Neuronal stem cell (in vitro differentiated cells): ENCODE data around the gene SLC26A8.

ENCODE experiments used
- DNase-seq: peaks from one replicate; pipeline ENCODE4 v3.0.0-alpha.2; 2013; ENCODE audit warnings: low spot score
- H2AFZ ChIP-seq: one replicate; pipeline ENCODE4 v1.6.1; 2013; ENCODE audit warnings: mild to moderate bottlenecking, low read length, inconsistent platforms
- H2AK5ac ChIP-seq: 2 replicates; pipeline ENCODE4 v1.6.1; 2013; ENCODE audit warnings: low read depth, mild to moderate bottlenecking, inconsistent platforms, low read length, moderate library complexity, mixed read lengths
- H2BK120ac ChIP-seq: 2 replicates; pipeline ENCODE4 v1.6.1; 2013; ENCODE audit warnings: low read depth, mild to moderate bottlenecking, inconsistent platforms, low read length, moderate library complexity, mixed read lengths
- H2BK12ac ChIP-seq: one replicate; pipeline ENCODE4 v1.6.1; 2013; ENCODE audit warnings: low read length, inconsistent platforms
- H2BK15ac ChIP-seq: 2 replicates; pipeline ENCODE4 v1.6.1; 2013; ENCODE audit warnings: mild to moderate bottlenecking, low read length, inconsistent platforms, mixed read lengths
- H2BK5ac ChIP-seq: one replicate; pipeline ENCODE4 v1.6.1; 2013; ENCODE audit warnings: inconsistent platforms, mild to moderate bottlenecking, low read length, moderate library complexity
- H3K14ac ChIP-seq: one replicate; pipeline ENCODE4 v1.6.1; 2013; ENCODE audit warnings: low read length, inconsistent platforms
- H3K18ac ChIP-seq: 2 replicates; pipeline ENCODE4 v1.6.1; 2013; ENCODE audit warnings: low read length, inconsistent platforms
- H3K23ac ChIP-seq: 2 replicates; pipeline ENCODE4 v1.6.1; 2013; ENCODE audit warnings: low read depth, mild to moderate bottlenecking, mixed read lengths, low read length, inconsistent platforms; ENCODE audit not compliant: poor library complexity
- H3K27ac ChIP-seq: replicated peaks from 3 replicates; pipeline ENCODE4 v1.5.1; 2013; ENCODE audit warnings: low read length, inconsistent platforms
- H3K27me3 ChIP-seq, 3 experiments: 2 replicates each; pipeline ENCODE4 v1.6.1; 2013; ENCODE audit warnings: low read length in 3 of 3, mild to moderate bottlenecking in 2 of 3, inconsistent platforms in 1 of 3, low read depth in 1 of 3, mixed read lengths in 1 of 3, moderate library complexity in 1 of 3; ENCODE audit not compliant: control insufficient read depth in 3 of 3, insufficient read depth in 3 of 3
- H3K36me3 ChIP-seq, 2 donors: replicated peaks in 1 of 2; 2 replicates each; pipeline ENCODE4 v1.6.1; 2013; ENCODE audit warnings: low read length in 2 of 2; ENCODE audit not compliant: control insufficient read depth in 2 of 2, insufficient read depth in 2 of 2
- H3K4ac ChIP-seq: 2 replicates; pipeline ENCODE4 v1.6.1; 2013; ENCODE audit warnings: inconsistent platforms, mild to moderate bottlenecking, low read length, moderate library complexity
- H3K4me1 ChIP-seq, 2 donors: 1 replicate in 1 of 2; 2 replicates in 1 of 2; pipeline ENCODE4 v1.6.1; 2013; ENCODE audit warnings: low read length in 2 of 2, low read depth in 1 of 2; ENCODE audit not compliant: control insufficient read depth in 2 of 2, insufficient read depth in 1 of 2
- H3K4me2 ChIP-seq: one replicate; pipeline ENCODE4 v1.6.1; 2013; ENCODE audit warnings: mild to moderate bottlenecking, low read length, inconsistent platforms; ENCODE audit not compliant: insufficient read depth, poor library complexity, severe bottlenecking
- H3K4me3 ChIP-seq, 2 donors: 2 replicates each; pipeline ENCODE4 v1.5.1; 2013; ENCODE audit warnings: low read length in 2 of 2, mild to moderate bottlenecking in 2 of 2, inconsistent platforms in 1 of 2, moderate library complexity in 1 of 2
- H3K79me1 ChIP-seq: one replicate; pipeline ENCODE4 v1.6.1; 2013; ENCODE audit warnings: low read depth, mild to moderate bottlenecking, inconsistent platforms, low read length, moderate library complexity
- H3K9ac ChIP-seq: one replicate; pipeline ENCODE4 v1.6.1; 2013; ENCODE audit warnings: mild to moderate bottlenecking, low read depth, low read length, inconsistent platforms; ENCODE audit not compliant: poor library complexity
- H3K9me3 ChIP-seq, 2 donors: replicated peaks in 1 of 2; 2 replicates each; pipeline versions ENCODE3 to v1.6.1; 2013; ENCODE audit warnings: low read length in 2 of 2, mild to moderate bottlenecking in 2 of 2, inconsistent platforms in 1 of 2, low read depth in 1 of 2, mixed read lengths in 1 of 2, moderate library complexity in 1 of 2; ENCODE audit not compliant: control insufficient read depth in 2 of 2, insufficient read depth in 1 of 2
- H4K8ac ChIP-seq: one replicate; pipeline ENCODE4 v1.6.1; 2013; ENCODE audit warnings: low read depth, mild to moderate bottlenecking, inconsistent platforms, low read length, moderate library complexity
- H4K91ac ChIP-seq: one replicate; pipeline ENCODE4 v1.6.1; 2013; ENCODE audit warnings: low read length, low read depth, mild to moderate bottlenecking, inconsistent platforms; ENCODE audit not compliant: poor library complexity
- WGBS, 2 donors: extraction: QIAGEN DNeasy Blood & Tissue Kit; methylation state at CpG; one replicate each; pipeline ENCODE4 v1.1.7; 2013; ENCODE audit warnings: missing lambda C conversion rate in 2 of 2, mixed read lengths in 1 of 2; ENCODE audit not compliant: insufficient read length in 2 of 2, insufficient replicate concordance in 1 of 2; ENCODE audit errors: extremely low coverage in 2 of 2; 5-methylcytosine and 5-hydroxymethylcytosine counted together

The SLC26A8 gene

DNA sequence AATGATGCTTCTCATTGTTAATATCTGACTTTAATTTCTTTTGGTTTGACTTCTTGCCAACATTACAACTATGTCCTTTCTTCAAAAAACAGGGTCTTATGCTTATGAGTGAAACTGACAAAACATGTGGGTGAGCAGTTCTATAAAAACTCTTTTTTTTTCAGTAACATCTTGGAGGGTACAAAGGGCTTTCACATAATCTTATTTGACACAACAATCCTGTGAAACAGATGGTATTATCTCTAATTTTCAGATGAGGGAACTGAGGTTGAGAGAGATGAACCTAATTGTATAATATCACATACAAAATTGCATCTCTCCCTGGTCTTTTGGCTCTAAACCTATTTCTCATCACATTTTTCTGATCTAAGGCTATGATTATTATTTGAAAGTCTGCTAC, 41.5 kb upstream of the SLC26A8 start:
- DNase-seq = no peak
- Histone ChIP-seq H4K91ac (no peak overlapping the region), H3K14ac (no peak overlapping the region), H3K23ac (no peak overlapping the region), H3K9me3 (no peaks in the 10 kb centered on the region), H3K27me3 (no peaks in the 10 kb centered on the region), H3K4me3 (no peak overlapping the region), H2AFZ (no peak overlapping the region), H4K8ac (no peak overlapping the region), H2BK5ac (no peak overlapping the region), H3K4me1 (peaks cover 0 to 1% of the 10 kb centered on the region in 2 donors), H3K36me3 (peaks cover 0 to 19% of the 10 kb centered on the region in 2 donors), H2BK15ac (no peak overlapping the region), H2BK120ac (no peak overlapping the region), H3K79me1 (peaks cover 1% of the 10 kb centered on the region), H3K27ac (no peak overlapping the region), H2BK12ac (no peak overlapping the region), H2AK5ac (no peak overlapping the region), H3K18ac (no peak overlapping the region), H3K4me2 (no peak overlapping the region), H3K4ac (no peak overlapping the region), H3K9ac (no peak overlapping the region)

GRCh38 chr6:36064770-36065396, 40.4 kb upstream of the SLC26A8 start:
- no peak overlapping the region for H2BK12ac ChIP-seq
- H2AK5ac ChIP-seq = no peak overlapping the region
- DNase-seq = no peak
- WGBS, 2 donors = no CpG with 5 or more reads among the region's 3 CpGs
- H3K79me1 ChIP-seq = peaks cover 1% of the 10 kb centered on the region
- no peaks in the 10 kb centered on the region for H3K27me3 ChIP-seq
- no peak overlapping the region for H2BK5ac ChIP-seq
- H2AFZ ChIP-seq = no peak overlapping the region
- no peaks in the 10 kb centered on the region for H3K9me3 ChIP-seq
- no peak overlapping the region for H3K4me3 ChIP-seq
- H3K23ac ChIP-seq = no peak overlapping the region
- H2BK120ac ChIP-seq = no peak overlapping the region
- no peak overlapping the region for H3K4ac ChIP-seq
- peaks cover 0 to 1% of the 10 kb centered on the region in 2 donors for H3K4me1 ChIP-seq
- no peak overlapping the region for H3K9ac ChIP-seq
- H3K4me2 ChIP-seq = no peak overlapping the region
- no peak overlapping the region for H4K8ac ChIP-seq
- H3K27ac ChIP-seq = no peak overlapping the region
- no peak overlapping the region for H2BK15ac ChIP-seq
- H3K14ac ChIP-seq = no peak overlapping the region
- H3K18ac ChIP-seq = no peak overlapping the region
- no peak overlapping the region for H4K91ac ChIP-seq
- peaks cover 0 to 29% of the 10 kb centered on the region in 2 donors for H3K36me3 ChIP-seq

DNA sequence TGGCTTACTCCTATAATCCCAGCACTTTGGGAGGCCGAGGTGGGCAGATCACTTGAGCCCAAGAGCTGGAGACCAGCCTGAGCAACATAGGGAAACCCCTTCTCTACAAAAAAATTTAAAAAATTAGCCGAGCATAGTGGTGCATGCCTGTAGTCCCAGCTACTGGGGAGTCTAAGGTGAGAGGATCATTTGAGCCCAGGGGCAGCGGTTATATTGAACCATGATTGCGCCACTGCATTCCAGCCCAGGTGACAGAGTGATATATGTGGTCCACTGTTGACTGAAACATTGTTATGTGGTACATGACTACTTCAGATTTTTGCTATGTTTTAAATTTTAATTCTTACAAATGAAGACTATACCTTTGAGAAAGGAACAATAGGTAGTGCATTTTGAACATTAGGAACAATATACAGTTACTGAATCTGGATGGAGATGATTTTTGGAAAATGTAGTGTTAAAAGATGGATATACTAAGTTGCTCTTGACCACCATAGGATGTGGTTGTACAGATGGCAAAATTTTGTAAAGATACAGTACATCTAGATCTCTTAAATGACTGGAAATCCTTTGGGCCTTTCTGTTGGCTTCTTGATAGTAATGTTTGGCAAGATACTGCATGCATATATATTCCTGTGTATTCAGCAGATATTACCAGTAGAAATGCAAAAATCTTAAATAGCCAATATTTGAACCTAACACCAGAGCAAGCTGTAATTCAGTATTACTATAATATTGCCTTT, 39.0 kb upstream of the SLC26A8 start:
- no peak overlapping the region for H3K27ac ChIP-seq
- no peak overlapping the region for H2BK12ac ChIP-seq
- H3K9me3 ChIP-seq = no peaks in the 10 kb centered on the region
- H3K23ac ChIP-seq = no peak overlapping the region
- no CpG with 5 or more reads among the region's 4 CpGs for WGBS, 2 donors
- no peak overlapping the region for H3K4me2 ChIP-seq
- no peaks in the 10 kb centered on the region for H3K27me3 ChIP-seq
- H2AK5ac ChIP-seq = no peak overlapping the region
- peaks cover 1% of the 10 kb centered on the region for H3K79me1 ChIP-seq
- no peak overlapping the region for H2BK15ac ChIP-seq
- H3K4ac ChIP-seq = no peak overlapping the region
- H3K14ac ChIP-seq = no peak overlapping the region
- no peak overlapping the region for H2BK5ac ChIP-seq
- no peak for DNase-seq
- H3K4me3 ChIP-seq = no peak overlapping the region
- no peak overlapping the region for H3K9ac ChIP-seq
- peaks cover 0 to 1% of the 10 kb centered on the region in 2 donors for H3K4me1 ChIP-seq
- no peak overlapping the region for H4K8ac ChIP-seq
- no peak overlapping the region for H4K91ac ChIP-seq
- H2BK120ac ChIP-seq = no peak overlapping the region
- peaks cover 0 to 37% of the 10 kb centered on the region in 2 donors for H3K36me3 ChIP-seq
- no peak overlapping the region for H2AFZ ChIP-seq
- H3K18ac ChIP-seq = no peak overlapping the region

DNA sequence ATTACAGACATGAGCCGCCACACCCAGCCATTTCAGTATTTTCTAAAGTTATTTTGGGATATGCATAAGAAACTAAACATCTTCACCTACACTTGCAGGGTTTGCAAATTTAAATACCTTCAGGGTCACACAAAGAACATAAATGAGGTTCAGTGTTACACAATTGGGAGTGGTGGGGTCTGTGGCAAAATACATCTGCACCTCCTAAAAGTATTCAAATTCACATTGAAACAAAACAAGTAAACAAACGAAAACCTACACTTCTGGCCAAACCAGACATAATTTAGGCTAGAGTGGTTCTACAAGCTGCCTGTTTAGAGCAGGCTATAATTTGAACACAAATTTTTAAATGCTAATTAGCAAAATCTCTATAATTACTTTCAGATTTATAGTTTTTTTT, 37.8 kb upstream of the SLC26A8 start:
- Histone ChIP-seq H3K9me3 (no peaks in the 10 kb centered on the region), H2BK15ac (no peak overlapping the region), H2BK5ac (no peak overlapping the region), H2AK5ac (no peak overlapping the region), H3K27me3 (no peaks in the 10 kb centered on the region), H3K23ac (no peak overlapping the region), H2BK12ac (no peak overlapping the region), H3K4ac (no peak overlapping the region), H3K27ac (no peak overlapping the region), H3K14ac (no peak overlapping the region), H2BK120ac (no peak overlapping the region), H3K79me1 (peaks cover 1% of the 10 kb centered on the region), H3K18ac (no peak overlapping the region), H4K91ac (no peak overlapping the region), H3K4me2 (no peak overlapping the region), H3K9ac (no peak overlapping the region), H3K4me3 (no peak overlapping the region), H3K4me1 (peaks cover 0 to 1% of the 10 kb centered on the region in 2 donors), H2AFZ (no peak overlapping the region), H4K8ac (no peak overlapping the region), H3K36me3 (peaks cover 0 to 37% of the 10 kb centered on the region in 2 donors)
- DNase-seq = no peak
- no CpG with 5 or more reads among the region's 2 CpGs for WGBS, 2 donors
